GM19351 (cell line): ENCODE data around the gene FOXP4.

ENCODE experiments used
- ATAC-seq: cut with Tn5 transposase; IDR thresholded peaks from one replicate; pipeline ENCODE4 v1.9.1; 2021; ENCODE audit warnings: mild to moderate bottlenecking, moderate library complexity; ENCODE audit not compliant: unreplicated experiment

Gene FOXP4

DNA sequence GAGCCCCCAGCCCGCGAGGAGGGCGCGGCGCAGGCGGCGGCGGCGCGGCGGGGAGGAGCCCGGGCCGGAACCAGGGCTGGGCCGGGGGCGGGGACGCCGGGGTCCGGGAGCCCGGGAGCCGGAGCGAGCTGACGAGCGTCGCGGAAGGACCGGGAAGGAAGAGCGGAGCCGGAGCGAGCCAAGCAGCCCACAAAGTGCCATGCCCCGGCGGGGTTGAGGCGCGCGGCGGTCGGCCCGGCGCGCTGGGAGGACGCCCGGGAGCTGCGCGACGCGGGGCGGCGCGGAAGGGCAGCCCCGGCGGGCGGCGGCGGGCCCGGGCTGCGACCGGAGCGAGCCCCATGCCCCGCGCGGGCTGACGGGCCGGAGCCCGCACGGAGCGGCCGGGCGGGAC is 289 bp downstream of the FOXP4 start:
- ATAC-seq, result peak; percentile 36

DNA sequence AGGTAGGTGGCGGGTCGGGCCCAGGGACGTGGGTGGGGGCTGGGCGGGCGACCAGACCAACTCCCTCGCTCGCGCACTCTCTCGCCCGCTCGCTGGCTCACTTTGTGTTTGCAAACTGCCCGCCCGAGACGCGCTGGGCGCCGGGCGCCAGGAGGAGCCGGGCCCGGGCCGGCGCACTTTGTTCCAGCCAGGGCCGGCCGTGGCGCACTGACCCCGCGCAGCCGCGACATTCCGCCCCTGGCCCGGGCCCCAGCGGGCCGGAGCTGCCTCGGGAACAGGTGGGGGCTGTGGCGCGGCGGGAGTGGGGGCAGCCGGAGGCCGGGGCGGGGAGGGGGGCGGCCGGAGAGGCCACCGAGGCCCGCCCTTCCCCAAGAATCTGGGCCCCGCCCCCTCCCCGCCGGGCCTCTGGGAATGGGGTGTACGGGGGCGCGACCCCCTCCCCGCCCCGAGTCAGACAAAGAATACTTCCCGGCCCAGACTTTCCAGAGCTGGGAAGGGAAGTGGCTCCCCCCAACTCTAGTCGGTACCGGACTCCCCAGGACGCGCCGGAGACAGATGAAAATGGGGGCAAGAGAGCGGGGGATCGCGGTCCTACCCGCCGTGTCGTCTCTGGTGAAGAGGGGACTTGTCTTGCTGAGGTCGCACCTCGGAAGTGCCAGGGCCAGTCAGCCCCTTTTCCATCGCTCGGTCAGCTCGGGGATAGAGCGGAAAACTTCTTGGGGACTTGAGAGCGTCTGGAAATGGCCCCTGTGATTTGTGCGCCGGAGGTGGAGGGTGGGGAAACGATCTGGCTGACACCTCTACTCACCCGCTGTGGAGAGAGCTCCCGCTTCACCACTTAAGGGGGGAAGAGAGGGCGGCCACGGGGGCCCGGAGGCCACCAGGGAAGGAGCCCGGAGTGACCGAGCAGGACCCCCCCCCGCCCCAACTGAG is 951 bp downstream of the FOXP4 start:
- peak; percentile 15 for ATAC-seq

DNA sequence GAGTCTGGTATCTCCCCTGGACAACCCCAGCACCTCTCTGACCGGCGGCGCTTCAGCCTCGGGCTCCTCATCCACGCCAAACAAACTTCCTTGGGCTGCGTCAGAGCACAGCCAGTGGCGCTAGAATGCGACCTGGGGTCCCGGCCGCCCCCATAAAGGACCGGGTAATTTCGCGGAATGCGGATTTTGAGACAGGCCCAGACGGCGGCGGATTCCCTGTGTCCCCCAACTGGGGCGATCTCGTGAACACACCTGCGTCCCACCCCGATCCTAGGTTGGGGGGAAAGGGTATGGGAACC is 1.6 kb downstream of the FOXP4 start:
- ATAC-seq, result no peak

GRCh38 chr6:41548098-41548840 is 2.1 kb downstream of the FOXP4 start:
- ATAC-seq, result no peak

DNA sequence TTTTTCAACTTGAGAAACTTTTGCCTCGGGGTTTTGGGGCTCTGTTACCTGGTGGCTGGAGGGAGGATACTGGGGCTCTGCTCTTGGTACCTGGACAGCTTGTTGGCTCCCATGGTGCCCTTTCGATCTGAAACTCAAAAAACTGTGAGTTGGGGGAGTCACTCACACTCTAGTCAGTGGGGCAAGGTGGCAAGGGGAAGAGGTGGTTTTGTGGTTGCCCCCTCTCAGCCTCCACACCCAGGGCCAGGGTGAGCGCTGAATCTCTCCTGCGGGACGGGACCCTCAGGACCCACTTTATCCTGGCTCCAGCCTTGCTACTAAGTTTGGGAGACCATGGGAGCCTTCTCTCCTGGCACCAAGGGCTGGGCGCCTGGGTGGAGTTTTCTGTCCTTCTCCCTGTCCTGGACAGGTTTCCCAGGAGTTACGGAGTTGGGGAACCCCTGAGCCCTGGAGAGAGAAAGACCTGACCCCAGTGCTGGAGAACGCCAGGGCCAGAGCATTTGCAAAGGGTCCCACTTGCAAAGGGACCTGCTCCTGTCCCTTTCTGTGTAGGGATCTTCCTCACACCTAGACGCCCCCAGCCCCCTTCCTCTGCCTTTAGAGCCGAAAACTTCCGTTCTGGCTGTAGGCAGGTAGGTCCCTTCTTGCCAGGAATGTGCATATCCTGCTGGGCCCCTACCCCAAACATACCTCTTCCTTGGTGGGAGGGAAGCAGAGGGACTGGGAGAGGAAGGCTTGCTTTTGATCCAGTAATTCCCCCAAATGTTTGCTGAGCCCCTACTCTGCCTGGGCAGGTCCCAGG is 2.9 kb downstream of the FOXP4 start:
- no peak for ATAC-seq

- no peak for ATAC-seq
Measured at GRCh38 chr6:41549673-41550072, 3.5 kb downstream of the FOXP4 start.

DNA sequence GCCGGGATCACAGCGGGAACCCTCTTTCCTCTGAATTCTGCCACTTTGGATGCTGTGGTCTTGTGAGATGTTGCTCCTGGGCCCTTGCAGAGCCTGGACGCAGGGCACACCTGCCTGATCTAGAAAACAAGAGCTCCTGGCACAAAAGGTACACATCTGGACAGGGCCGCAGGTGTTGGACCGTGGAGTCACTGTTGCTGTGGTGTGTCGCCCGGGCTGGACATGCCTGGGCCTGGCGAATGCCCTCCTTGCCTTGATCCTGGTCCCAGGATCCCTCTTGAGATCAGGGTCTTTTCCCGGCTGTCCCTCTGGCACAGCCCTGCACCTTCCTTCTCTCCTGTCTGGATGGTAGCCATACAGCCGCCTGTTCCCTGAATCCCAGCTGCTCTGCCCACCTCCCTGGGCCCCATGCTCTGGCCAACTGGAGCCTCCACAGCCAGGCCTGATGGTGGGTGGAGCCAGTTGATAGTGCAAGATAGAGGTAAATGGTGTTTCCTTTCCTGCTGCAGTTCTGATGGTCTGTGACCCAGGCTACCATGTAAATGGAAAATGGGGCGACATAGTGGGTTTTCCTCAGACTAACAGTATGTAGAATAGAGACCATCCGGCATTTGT is 5.0 kb downstream of the FOXP4 start:
- ATAC-seq, result no peak

DNA sequence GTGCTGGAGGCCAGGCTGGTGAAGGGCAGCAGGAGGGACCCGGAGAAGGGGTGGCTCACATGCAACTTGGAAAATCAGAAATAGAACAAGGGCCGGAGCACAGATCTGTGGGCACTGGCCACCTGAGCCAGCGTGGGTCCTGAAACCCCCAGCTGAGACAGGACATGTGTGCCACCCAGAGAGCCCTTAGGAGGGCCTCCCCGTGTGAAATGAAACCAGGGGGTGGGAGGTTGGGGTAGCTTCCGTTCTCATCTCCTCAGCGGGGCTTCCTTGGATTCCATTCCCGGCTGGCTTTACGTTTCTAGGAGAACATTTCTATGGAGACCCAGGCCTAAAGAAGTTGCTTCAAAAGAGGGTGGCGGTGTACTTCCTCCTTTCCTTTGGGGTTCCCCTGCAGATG is 5.7 kb downstream of the FOXP4 start:
- no peak for ATAC-seq

- no peak for ATAC-seq
Measured at GRCh38 chr6:41552723-41553122, 6.5 kb downstream of the FOXP4 start.

DNA sequence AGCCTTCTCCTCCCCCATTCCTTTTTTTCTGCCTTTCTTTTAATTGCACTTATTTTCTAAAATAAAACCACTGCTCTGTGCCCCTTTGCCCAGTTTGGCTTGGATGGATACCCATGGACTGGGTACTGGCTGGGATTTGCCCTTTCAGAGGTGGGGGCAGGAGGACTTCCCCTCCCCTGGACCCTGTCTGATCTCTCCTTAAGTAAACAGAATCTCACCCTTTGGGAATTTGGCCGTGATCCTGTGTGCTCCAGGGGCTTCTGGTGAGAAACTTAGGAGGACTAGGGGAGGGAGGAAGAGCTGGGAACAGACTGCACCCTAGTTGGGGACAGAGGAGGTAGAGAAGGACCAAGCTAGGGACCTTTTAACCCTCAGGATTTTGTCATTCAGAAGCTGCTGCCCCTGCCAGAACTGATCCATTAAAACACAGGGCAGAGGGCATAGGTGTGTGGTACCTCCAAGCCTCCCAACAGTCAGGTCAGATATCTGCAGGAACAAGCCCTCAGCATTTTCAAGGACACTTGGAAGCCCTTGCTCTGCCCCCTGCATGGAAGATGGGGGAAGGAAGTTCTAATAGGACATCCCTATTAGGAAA is 7.3 kb downstream of the FOXP4 start:
- no peak for ATAC-seq

- no peak for ATAC-seq
Measured at GRCh38 chr6:41555326-41556300, 9.4 kb downstream of the FOXP4 start.

- no peak for ATAC-seq
Measured at GRCh38 chr6:41557335-41557734, 11.2 kb downstream of the FOXP4 start.

DNA sequence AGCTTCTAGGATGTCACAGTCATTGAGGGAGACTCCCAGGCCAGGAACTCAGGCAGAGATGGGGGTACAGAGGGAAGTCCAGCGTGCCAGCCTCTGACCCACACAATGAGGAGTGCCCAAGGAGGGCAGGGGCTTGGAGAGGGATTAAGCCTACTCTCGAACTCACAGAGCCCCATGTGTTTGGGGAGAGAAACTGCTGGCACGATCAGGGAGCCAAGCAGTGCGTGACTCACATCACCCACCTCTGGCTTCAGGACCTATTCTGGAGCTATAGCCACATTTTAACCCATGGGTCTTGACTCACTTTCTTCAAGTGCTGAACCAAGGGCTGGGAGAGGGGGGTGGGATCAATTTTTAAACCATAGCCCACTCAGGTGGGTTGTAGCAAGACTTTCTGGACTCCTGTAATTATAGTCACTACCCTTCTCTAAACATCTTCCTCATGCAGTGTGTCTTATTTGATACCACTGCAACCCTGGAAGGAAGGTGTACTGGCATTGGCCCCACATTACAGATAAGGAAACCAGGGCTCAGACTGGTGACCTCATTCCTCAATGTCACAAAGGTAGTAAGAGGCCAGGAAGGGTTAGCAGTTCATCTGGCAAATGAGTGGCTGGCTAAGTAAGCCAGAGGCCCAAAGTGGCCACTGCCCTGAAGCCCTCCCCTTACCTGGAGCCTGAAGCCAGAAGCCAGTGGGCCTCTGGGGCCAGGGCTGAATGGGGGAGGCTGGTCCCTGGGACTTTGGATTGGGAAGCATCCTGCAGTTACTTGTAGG is 12.0 kb downstream of the FOXP4 start:
- no peak for ATAC-seq

GRCh38 chr6:41559655-41560427 is 13.7 kb downstream of the FOXP4 start:
- ATAC-seq, result no peak

- peak; percentile 84 for ATAC-seq
Measured at GRCh38 chr6:41560431-41561192, 14.4 kb downstream of the FOXP4 start.

GRCh38 chr6:41561416-41561815 is 15.2 kb downstream of the FOXP4 start:
- ATAC-seq, result no peak
